IPS-20b (cell line): ENCODE measurements around the gene LTB4R.

Experiments used
- H3K27ac ChIP-seq: one replicate; pipeline ENCODE4 v1.5.1; 2013; ENCODE audit warnings: low read length
- H3K27me3 ChIP-seq: 2 replicates; pipeline ENCODE4 v1.6.1; 2013; ENCODE audit warnings: mild to moderate bottlenecking, low read length, inconsistent platforms; ENCODE audit not compliant: insufficient read depth
- H3K36me3 ChIP-seq: 2 replicates; pipeline ENCODE4 v1.6.1; 2013; ENCODE audit warnings: low read depth, mild to moderate bottlenecking, inconsistent platforms, low read length, moderate library complexity; ENCODE audit not compliant: insufficient read depth
- H3K4me1 ChIP-seq: 2 replicates; pipeline ENCODE4 v1.6.1; 2013; ENCODE audit warnings: mild to moderate bottlenecking, control low read depth, inconsistent platforms, low read length, moderate library complexity; ENCODE audit not compliant: insufficient read depth
- H3K4me3 ChIP-seq: 2 replicates; pipeline ENCODE4 v1.5.1; 2013; ENCODE audit warnings: mild to moderate bottlenecking, low read length, inconsistent platforms
- H3K9ac ChIP-seq: 2 replicates; pipeline ENCODE4 v1.6.1; 2013; ENCODE audit warnings: low read depth, mild to moderate bottlenecking, inconsistent platforms, low read length, moderate library complexity
- H3K9me3 ChIP-seq: 2 replicates; pipeline ENCODE4 v1.6.1; 2013; ENCODE audit warnings: mild to moderate bottlenecking, low read depth, low read length, inconsistent platforms; ENCODE audit not compliant: insufficient read depth

Gene LTB4R

DNA sequence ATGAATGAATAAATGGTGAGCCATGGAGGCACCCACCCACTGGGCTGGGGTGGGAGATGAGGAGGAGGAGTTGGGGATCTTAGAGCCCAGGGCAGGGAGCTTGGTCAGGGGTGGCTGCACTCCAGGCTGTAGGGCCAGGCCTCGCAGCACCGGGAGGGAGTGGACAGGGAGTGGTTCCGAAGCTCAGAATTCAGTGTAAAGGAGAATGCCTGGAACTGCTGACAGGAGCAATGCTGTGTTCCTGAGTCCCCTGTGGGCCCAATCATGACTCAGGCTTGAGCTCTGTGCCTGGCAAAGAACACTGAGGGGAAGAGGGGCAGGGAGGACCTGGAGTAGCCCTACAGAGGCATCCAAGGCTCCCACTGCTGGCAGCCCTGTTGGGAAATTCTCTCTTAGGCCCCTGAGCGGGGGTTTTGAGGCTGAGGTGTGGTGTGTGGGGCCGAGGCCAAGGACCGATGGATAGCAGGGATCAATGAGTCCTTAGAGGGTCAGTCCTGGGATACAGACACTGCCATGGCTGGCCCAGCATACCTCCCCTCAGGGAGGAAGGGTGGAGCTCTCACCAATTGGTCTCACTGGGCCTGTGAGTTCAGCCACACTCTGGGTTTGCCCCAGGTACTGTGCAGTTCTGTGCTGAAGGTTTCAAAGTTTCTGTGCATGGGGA is 30.4 kb upstream of the LTB4R start:
- H3K9ac ChIP-seq = no peak overlapping the region
- no peaks in the 10 kb centered on the region for H3K36me3 ChIP-seq
- H3K4me1 ChIP-seq = no peaks in the 10 kb centered on the region
- H3K27me3 ChIP-seq = no peaks in the 10 kb centered on the region
- no peaks in the 10 kb centered on the region for H3K9me3 ChIP-seq
- no peak overlapping the region for H3K4me3 ChIP-seq
- no peak overlapping the region for H3K27ac ChIP-seq

DNA sequence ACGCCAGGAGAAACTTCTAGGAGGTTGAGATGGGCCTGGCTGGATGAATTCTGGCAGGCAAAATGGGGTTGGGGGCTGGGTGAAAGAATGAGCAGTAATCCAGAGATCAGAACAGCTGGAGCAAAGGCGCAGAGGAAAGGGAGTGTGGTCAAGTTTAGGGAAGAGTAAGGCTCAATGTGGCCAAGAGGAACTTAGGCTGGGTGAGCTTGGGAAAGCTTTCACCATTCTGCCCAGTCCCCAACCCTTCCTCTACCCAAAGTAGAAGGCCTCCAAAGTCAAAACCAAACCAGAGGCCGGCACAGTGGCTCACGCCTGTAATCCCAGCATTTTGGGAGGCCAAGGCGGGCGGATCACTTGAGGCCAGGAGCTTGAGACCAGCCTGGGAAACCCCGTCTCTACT is 29.7 kb upstream of the LTB4R start:
- Histone ChIP-seq H3K27me3 (no peaks in the 10 kb centered on the region), H3K4me3 (no peak overlapping the region), H3K27ac (no peak overlapping the region), H3K9ac (no peak overlapping the region), H3K9me3 (no peaks in the 10 kb centered on the region), H3K4me1 (no peaks in the 10 kb centered on the region), H3K36me3 (no peaks in the 10 kb centered on the region)

GRCh38 chr14:24282736-24283135 is 28.6 kb upstream of the LTB4R start:
- Histone ChIP-seq H3K9me3 (no peaks in the 10 kb centered on the region), H3K4me3 (no peak overlapping the region), H3K36me3 (no peaks in the 10 kb centered on the region), H3K27me3 (no peaks in the 10 kb centered on the region), H3K27ac (no peak overlapping the region), H3K4me1 (no peaks in the 10 kb centered on the region), H3K9ac (no peak overlapping the region)

- H3K27ac ChIP-seq = no peak overlapping the region
- H3K4me3 ChIP-seq = no peak overlapping the region
- H3K36me3 ChIP-seq = no peaks in the 10 kb centered on the region
- no peaks in the 10 kb centered on the region for H3K9me3 ChIP-seq
- no peak overlapping the region for H3K9ac ChIP-seq
- H3K27me3 ChIP-seq = no peaks in the 10 kb centered on the region
- no peaks in the 10 kb centered on the region for H3K4me1 ChIP-seq
These were observed 27.4 kb upstream of the LTB4R start for GRCh38 chr14:24283796-24284460.

DNA sequence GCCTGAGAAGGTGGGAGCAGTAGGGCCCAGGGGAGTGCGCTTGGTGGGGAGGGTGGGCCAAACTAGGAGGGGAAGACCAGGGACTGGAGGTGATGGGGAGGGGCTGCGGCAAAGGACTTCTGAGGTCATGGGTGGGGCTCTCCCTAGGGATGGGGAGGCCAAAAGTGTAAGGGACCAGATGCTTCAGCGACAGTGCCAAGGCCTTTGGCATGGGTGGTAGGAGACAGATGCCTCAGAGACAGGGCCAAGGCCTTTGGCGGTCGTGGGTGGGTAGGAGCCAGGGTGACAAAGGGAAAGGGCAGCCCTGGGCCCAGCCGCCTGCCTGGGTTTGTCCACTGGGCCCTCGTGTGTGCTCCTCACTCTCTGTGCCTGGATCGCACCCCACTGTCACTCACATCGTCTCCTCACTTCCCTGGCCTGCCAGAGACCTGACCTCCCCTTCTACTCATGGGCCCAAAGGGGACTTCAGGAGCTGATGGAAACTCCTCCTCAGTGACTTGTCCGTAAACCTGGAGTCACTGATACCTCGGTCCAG is 26.7 kb upstream of the LTB4R start:
- no peaks in the 10 kb centered on the region for H3K4me1 ChIP-seq
- no peaks in the 10 kb centered on the region for H3K36me3 ChIP-seq
- H3K27ac ChIP-seq = no peak overlapping the region
- H3K9ac ChIP-seq = no peak overlapping the region
- H3K27me3 ChIP-seq = no peaks in the 10 kb centered on the region
- H3K9me3 ChIP-seq = no peaks in the 10 kb centered on the region
- no peak overlapping the region for H3K4me3 ChIP-seq

DNA sequence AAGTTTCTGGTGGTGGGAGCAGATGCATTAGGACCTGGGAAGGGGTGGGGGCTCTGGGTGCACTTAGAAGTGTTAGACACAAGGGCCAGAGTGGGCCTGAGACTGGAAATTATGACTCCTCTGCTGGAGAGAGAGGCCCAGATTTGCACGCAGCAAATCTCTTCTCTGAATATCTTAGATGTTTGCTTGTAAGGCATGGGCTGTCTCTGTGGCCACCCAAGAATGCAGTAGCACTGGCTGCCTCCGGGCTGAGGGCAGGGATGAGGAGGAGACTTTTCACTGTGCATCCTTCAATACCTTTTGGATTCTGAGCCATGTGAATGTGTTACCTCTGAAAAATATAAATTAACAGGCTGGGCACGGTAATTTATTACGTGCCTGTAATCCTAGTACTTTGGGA is 26.0 kb upstream of the LTB4R start:
- Histone ChIP-seq H3K9me3 (no peaks in the 10 kb centered on the region), H3K27me3 (no peaks in the 10 kb centered on the region), H3K36me3 (no peaks in the 10 kb centered on the region; the same call in 1 of the 2 replicates), H3K4me3 (no peak overlapping the region), H3K4me1 (no peaks in the 10 kb centered on the region), H3K27ac (no peak overlapping the region), H3K9ac (no peak overlapping the region; the same call in 1 of the 2 replicates)

DNA sequence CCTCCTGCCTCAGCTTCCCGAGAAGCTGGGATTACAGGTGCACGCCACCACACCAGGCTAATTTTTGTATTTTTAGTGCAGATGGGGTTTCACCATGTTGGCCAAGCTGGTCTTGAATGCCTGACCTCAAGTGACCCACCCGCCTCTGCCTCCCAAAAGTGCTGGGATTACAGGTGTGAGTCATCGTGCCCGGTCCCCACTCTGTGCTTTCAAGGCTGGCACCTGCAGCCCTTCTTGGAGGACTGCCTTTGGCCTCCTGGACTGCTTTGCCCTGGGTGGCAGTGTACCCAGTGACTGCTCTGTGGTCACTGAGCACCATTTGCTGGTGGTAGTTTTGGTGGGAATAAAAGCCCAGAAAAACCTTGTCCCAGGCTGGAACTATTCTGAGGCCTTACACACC is 24.3 kb upstream of the LTB4R start:
- H3K9ac ChIP-seq = no peak overlapping the region
- H3K36me3 ChIP-seq = peaks cover 8% of the 10 kb centered on the region
- no peaks in the 10 kb centered on the region for H3K9me3 ChIP-seq
- H3K4me3 ChIP-seq = no peak overlapping the region
- no peaks in the 10 kb centered on the region for H3K4me1 ChIP-seq
- H3K27me3 ChIP-seq = no peaks in the 10 kb centered on the region
- H3K27ac ChIP-seq = no peak overlapping the region

GRCh38 chr14:24289649-24290280 is 21.5 kb upstream of the LTB4R start:
- H3K4me1 ChIP-seq = no peaks in the 10 kb centered on the region
- peaks cover 17% of the 10 kb centered on the region for H3K36me3 ChIP-seq
- H3K9ac ChIP-seq = no peak overlapping the region
- H3K9me3 ChIP-seq = no peaks in the 10 kb centered on the region
- no peak overlapping the region for H3K4me3 ChIP-seq
- H3K27ac ChIP-seq = no peak overlapping the region
- no peaks in the 10 kb centered on the region for H3K27me3 ChIP-seq

- Histone ChIP-seq H3K4me3 (no peak overlapping the region), H3K36me3 (peaks cover 24% of the 10 kb centered on the region), H3K27ac (no peak overlapping the region), H3K9me3 (no peaks in the 10 kb centered on the region), H3K27me3 (no peaks in the 10 kb centered on the region), H3K4me1 (no peaks in the 10 kb centered on the region), H3K9ac (no peak overlapping the region)
These were observed 20.6 kb upstream of the LTB4R start for GRCh38 chr14:24290746-24291145.

DNA sequence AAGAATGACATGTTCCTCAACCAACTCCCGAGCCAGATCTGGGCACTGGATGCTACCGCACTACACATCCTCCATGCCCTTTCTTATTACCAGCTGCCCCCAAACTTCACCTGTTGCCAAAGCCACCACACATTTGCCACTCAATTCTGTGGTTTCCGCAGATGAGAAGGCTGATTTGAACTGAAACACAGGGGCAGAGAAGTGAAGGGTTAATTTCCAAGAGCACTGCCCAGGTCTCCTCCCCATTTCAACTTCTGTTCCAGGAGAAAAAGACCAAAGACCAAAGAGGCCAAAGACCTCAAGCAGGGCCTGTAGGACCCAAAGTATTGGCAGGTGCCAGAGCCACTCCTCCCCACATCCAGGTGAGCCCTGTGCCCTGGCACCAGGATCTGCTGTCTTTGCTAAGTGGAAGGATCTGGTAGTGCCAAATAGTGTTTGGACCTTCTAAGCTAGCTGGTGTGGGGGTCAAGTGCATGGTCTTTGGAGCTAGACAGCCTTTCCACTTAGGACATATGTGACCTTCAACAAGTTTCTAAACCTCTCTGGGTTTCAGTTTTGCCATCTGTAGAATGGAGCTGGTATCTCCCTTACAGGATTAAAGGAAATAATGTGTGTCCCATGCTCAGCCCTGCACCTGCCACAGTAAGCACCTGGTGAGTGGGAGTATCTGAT is 19.7 kb upstream of the LTB4R start:
- Histone ChIP-seq H3K36me3 (peaks cover 31% of the 10 kb centered on the region), H3K27ac (no peak overlapping the region), H3K4me3 (no peak overlapping the region), H3K9me3 (no peaks in the 10 kb centered on the region), H3K9ac (no peak overlapping the region), H3K27me3 (no peaks in the 10 kb centered on the region), H3K4me1 (no peaks in the 10 kb centered on the region)

GRCh38 chr14:24292118-24292807 is 19.0 kb upstream of the LTB4R start:
- H3K27me3 ChIP-seq = no peaks in the 10 kb centered on the region
- H3K9ac ChIP-seq = no peak overlapping the region
- H3K9me3 ChIP-seq = no peaks in the 10 kb centered on the region
- no peaks in the 10 kb centered on the region for H3K4me1 ChIP-seq
- peaks cover 31% of the 10 kb centered on the region for H3K36me3 ChIP-seq
- H3K4me3 ChIP-seq = no peak overlapping the region
- H3K27ac ChIP-seq = no peak overlapping the region
